GM04503 (cell line): Measurements from ENCODE around the gene TRIM31.

Experiments used
- DNase-seq: peaks from one replicate; pipeline ENCODE4 v3.0.0-alpha.2; 2012; ENCODE audit warnings: low read depth

Gene TRIM31

DNA sequence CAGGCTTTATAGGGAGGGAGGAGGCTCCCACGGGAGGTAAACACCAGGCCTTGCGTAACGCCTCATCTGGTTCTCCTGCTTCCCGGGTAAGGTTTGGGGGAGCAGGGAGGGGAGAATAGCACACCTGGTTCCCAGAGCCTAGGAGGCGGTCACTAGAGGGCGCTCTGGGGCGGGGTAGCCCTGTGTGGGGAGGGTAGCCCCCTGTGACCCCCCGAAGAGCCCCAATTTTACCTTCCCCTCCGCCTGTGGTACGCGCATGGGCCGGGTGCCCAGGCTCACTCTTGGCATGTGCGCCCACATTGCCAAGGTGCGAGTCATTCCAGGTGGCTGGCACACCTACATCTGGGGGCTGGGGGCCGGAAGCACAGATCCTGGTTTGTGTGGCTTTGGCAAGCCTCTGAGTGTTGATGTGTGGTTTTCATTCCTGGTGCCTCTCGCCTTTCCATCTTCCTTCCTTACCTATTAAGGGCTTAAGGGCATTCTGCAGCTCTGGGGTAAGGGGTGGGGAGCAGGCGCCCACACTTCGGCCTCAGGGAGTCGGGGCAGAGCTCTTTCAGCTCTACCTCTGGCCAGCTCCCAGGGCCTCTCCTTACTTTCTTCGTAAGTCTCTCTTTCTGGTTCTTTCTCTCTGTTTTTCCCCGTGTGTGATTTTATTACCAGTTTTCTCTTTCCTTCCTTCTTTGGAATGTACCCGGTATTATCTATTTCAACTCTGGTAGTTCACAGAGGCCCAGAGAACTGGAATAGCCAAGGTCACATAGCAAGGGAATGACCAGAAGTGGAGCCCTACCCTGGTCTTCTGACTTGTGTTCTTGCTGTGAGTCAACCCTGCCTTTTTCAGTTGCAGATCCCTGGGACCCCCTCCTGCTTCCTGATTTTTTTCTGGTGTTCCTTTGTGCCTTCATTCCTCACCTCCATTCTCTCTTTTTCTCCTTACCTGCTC, 36.8 kb downstream of the TRIM31 start:
- DNase-seq = no peak

DNA sequence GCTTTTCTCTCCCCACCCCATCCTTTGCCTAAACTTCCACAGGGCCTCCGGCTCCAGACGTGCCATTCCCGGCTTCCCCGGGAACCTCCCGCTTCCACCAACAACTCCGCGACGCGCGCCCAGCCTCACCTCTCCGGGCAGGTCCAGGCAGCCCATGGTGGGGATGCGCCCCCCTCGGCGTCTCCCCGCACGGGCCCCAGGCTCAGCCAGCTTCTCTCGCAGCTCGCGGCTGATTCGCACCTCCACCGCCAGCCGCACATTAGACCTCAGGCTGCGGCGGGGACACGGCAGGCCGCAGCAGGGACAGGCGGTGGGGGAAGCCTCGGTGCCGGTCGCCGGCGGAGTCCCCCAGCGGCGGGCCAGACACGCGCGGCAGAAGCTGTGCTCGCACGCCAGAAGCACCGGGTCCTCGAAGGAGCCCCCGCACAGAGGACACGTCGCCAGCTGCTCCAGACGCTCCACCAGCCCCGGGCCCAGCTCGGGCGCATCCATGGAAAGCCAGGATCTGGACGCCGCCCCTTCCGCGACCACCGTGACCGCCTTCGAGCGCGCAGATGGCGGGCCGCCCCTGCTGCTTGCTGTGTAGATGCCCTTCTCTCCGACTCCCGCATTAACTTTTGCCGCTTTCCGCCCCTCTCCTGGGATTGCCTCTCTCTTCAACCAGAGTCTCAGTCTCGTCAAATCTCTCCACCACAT, 37.6 kb downstream of the TRIM31 start, which contains the start of gene RNF39:
Gene RNF39 (minus strand): TSS at position 676 of the 696 bp plus-strand sequence. CDS start 184 bp downstream, at position 492.
- DNase-seq = no peak

DNA sequence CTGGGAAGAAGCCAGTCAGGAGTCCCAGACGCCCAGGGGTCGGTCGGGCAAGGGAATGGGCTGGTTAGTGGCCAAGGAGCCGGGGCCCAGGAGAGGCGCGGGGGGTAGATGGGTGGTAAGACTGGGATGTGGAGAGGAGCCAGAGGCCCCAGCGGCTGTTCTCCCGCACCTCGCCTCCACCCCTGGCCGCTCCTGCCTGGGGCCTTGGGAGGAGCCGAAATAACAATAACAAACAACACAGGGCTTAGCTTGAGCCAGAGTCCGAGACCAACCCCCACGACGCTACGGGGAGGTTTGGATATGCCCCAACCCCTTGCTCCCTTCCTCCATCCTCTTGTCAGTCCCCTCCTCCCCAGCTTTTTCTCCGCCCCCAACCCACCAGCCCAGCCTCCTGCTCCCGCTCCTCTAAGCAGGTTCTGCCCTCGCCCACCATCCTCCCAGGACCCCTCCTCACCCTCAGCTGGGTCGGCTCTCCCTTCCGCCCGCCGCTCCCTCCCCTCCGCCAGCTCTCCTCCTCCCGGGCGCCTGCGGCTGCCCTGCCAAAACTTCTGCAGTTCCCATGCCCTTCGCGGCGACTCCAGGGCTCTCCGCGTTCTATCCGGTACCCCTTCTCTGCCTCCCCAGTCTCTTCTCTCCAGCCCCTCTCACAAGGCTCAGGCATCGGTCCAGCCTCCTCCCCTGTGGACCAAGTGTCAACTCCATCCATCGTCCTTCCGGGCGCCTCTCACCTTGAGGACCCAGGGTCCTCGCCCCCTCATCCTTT, 38.4 kb downstream of the TRIM31 start:
- no peak for DNase-seq

DNA sequence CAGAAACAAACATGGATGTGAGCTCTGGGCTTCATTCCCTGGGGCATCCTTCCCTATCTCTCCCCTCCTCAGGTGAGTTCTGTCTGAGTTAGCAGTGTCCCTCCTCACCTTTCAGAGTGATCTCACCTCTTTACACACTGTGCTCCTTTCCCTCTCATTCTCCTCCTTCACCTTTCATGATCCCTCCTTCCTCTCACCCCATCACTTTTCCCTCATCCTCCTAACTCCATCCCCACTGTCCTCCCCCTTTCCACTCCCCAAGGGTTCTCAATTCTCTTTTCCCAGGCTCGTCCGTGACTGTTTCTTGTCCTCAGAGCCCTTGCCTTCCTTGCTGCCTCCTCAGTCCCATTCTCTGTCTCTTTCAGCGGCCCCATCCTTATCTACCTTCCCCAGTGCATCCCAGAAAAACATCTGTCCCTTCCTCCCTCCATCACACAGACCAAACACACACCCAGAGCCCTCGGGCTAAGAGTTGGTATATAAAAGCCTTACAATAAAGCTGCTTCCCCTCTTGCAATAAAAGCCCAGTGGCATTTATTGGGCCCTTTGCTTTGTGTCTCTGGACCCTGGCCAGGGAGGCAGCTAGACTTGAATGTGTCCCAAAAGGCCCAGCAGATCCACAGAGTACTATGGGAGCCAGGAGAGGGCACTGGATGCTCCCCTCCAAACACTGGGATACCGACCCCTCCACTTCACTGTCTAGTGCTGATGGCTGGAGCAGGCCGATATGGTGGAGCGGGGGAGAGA, 39.2 kb downstream of the TRIM31 start:
- no peak for DNase-seq

- DNase-seq = no peak
Measured at GRCh38 chr6:30071858-30072257, 41.0 kb downstream of the TRIM31 start.

GRCh38 chr6:30071081-30071818, 41.6 kb downstream of the TRIM31 start:
- DNase-seq = no peak

DNA sequence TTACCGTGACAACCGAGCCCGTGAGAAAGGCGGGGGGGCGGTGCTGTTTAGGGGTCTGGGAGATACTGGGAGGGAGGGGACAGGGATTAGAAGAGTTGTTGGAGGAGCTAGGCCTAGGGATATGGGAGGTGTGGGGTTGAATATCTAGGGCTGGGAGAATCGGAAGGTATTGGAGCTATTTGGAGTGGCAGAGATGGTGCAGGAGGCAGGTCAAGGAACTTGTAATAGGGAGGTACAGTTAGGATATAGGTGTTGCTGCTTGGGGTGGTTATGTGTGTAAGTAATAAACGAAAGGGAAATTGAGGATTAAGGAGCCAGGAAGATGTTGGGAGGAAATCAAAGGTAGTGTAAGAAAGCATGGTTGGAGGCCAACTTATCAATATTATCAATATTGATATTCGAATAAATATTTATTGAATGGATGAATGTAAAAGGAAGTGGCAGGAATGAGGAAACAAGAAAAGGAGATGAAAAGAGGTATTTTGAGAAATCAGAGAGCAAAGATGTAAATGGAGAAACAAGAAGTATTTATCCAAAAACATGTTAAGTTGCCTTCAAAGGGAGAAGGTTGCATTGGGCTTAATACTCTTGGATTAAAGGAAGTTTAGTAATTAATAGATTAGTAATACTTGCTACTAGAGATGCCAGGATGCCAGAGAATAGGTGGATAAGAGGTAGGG, 45.3 kb downstream of the TRIM31 start:
- DNase-seq = no peak

DNA sequence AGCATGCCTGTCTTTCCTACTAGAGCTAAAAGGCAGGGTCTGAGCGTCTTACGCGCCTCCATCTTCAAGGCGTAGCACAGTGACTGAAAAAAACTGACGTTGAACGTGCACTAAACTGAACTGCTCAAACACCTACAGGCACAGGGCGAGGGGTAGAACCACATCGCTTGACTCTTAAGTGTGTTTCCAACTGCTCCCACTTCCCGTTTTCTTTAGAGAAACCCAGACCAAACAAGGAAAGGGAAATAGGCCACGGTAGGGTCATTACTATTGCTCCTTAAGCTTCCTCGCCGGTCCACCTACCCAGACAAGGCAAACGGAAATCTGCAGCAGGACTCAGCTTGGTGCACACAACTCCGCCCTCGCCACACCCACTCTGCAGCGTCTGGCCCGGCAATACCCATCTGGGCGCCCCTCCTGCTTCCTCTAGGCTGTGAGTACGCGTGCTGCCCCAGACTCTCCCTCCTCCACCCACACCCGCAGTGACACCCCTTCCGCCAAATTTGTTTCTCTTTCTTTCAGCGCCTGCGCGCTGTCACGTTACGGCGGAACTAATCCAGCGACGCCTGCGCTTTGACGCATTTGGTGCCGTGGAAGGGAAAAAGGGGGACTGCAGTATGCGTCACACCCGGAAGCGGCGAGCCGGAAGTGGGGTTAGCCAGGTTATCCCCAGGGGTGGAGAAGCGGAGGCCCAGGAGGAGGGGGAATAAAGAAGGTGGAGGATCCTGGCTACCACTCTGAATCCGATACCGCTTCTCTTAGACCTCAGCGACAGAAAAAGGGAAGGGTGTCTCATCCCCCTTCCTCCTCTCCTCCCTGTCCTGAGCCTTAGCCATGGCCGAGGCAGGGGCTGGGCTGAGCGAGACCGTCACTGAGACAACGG, 46.1 kb downstream of the TRIM31 start, which contains the start of gene PPP1R11:
Gene PPP1R11 (plus strand): TSS at position 622 of the 883 bp plus-strand sequence. CDS start 213 bp downstream, at position 835.
- peak; percentile 97 for DNase-seq

DNA sequence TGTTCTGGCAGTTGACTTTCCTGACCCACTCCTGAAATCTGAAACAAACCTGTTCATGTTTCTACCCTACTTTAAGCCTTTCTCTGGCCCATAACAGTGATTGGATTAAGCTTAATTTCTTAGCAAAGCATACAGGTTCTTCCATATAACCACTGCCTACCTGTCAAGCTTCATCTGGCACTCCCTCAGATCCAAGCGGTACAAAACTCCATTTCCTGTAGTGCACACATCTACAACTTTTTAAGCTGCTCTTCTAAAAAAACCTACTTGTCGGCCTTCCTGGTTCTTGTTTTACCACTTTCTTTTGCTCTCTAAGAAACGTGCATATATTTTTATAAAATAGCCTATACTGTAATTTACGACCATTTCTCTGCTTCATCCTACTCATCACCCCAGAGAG, 46.8 kb downstream of the TRIM31 start:
- DNase-seq = no peak

DNA sequence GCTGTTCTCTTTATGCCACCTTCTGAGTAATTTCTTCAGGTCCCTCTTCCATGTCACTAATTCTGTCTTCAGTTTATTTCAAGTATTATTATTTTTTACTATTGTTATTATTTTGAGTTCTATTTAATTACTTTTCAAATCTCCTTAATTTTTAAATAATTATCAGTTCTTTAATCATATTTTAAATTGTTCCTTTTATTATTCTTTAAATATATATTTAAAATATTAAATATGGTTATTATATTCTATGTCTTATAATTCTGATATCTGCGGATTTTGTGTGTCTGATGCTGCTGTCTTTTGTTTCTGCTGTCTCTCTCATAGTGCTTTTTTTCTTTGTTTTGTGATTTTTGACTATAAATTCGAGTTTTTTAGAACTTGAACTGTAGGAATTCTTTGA, 49.6 kb downstream of the TRIM31 start:
- DNase-seq = no peak

DNA sequence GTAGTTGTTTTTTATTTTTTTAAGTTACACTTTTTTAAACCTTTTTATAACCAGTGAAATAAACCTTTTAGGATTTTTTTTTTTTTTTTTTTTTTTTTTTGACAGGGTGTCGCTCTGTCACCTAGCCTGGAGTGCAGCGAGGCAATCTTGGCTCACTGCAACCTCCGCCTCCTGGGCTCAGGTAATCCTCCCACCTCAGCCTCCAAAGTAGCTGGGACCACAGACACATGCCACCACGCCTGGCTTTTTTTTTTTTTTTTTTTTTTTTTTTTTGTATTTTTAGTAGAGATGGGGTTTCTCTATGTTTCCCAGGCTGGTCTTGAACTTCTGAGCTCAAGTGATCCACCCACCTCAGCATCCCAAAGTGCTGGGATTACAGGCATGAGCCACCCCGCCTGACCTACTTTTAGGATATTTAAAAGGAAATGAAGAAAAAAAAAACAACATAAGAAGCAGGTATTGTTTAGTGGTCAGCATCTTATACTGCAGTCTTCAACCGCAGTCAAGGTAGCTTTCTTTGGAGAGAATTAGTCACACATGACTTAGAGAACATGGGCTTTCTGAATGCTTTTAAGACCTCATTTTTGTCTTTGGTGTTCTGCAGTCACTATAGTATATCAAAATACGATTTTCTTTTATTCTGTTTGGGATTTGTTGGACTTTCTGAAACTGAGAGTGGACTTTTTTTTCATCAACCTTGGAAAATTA, 50.3 kb downstream of the TRIM31 start:
- DNase-seq = no peak

DNA sequence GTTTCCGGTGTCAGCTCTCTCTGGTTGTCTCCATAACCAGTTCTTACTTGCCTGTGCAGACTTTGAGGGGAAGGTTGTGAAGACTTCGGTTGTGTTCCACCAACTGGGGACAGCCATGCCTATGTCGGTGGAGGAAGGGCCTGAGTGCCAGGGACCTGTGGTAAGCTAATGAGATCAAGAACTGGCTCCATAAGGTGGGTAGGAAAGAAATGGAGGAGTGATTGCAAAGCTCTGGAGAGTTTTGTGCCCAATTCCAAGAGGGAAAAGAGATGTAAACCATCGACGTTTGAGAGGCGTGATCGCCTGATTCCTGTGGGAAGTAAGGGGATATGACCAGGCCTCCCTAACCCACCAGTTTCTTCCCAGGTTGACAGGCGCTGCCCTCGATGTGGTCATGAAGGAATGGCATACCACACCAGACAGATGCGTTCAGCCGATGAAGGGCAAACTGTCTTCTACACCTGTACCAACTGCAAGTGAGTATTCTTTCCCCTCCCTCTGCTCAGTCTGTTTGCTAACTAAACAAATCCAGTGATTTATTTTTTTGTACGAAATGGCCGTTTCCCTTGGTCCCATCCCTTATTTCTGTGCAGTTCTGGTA, 50.9 kb downstream of the TRIM31 start:
- no peak for DNase-seq

DNA sequence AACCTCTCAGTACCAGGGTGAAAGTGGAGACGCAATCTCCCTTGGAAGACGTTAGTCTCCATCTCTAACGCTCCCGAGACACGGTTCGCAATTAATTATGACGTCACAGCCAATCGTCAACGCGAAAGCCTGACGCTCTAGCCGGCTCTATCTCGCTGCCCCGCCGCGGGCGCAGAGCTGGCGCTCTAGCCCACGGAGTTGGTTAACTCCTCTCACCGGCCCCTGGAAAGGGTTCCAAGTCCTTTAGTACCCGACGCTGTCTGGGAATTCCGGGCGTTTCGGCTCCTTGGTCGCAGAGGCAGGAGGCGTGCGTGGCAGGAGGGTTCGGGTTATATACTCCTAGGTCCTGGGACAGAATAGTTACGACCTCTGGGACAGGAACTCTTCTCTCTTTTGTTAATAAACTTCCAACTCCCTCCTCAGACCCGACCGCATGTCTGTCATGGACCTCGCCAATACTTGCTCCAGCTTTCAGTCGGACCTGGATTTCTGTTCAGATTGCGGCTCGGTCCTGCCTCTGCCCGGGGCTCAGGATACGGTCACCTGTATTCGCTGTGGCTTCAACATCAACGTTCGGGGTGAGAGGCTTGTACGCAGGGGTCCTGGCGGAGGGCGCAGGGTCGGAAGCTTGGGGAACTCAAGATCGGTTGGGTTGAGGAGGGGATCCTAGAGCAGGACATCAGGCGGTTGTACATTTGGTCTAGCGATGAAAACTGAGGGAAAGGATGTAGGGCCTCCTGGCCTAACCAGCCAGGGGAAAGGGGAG, 51.6 kb downstream of the TRIM31 start, which contains the start of gene POLR1H:
Gene POLR1H (plus strand): TSS at position 174 of the 766 bp plus-strand sequence. CDS start 260 bp downstream, at position 434.
- peak; percentile 81 for DNase-seq

DNA sequence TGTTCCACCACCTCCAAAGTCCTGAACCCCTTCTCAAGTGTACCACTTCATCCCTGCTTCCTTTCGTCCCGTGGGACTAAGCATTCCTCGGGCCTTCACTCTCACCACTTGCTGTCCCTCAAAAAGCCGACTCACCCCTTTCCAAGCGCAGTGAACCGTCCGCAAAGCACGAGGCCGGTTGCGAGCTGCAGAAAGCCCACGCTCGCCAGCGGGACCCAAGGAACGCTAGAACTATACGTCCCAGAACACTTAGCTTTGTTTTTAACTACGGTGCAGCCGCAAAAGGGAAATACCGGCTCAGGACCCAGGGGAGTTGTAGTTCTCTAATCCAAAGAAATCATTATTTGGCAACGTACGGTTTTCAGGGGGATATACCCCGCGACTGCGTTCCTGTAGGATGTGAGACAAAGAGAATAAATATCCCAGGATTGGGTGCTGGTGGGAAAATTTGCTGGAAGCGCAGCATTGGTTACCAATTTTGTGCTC, 52.2 kb downstream of the TRIM31 start:
- no peak for DNase-seq

- DNase-seq = no peak
Measured at GRCh38 chr6:30055513-30055912, 57.4 kb downstream of the TRIM31 start.

- DNase-seq = no peak
Measured at GRCh38 chr6:30053682-30054081, 59.2 kb downstream of the TRIM31 start.
